Left lung (tissue), 10 donors: Measurements from ENCODE around the gene WDR13. TPM values are rescaled to one million over a fixed set of nuclear protein-coding genes. Genes with fewer than 3 reads are reported as not detected.

Source experiments
- ATAC-seq: fragments of 200-7000 bp; cut with Tn5 transposase; one replicate; pipeline ENCODE4 v1.9.1; 2020; ENCODE audit warnings: moderate library complexity
- DNase-seq, 4 donors: peaks; one replicate each; pipeline ENCODE4 v3.0.0-alpha.2; 2013 to 2020
- H3K27ac ChIP-seq, 2 donors: fragments of 200-600 bp; sonication (generic) in 1 of 2; one replicate each; pipeline versions ENCODE4 v1.5.0 to v1.8.0; 2020 to 2021
- H3K27me3 ChIP-seq, 2 donors: fragments of 200-600 bp; sonication (generic) in 1 of 2; one replicate each; pipeline versions ENCODE4 v1.5.0 to v1.8.0; 2020 to 2021
- H3K36me3 ChIP-seq, 2 donors: fragments of 200-600 bp; sonication (generic) in 1 of 2; one replicate each; pipeline versions ENCODE4 v1.5.0 to v1.8.0; 2020 to 2021
- H3K4me1 ChIP-seq, 2 donors: fragments of 200-600 bp; one replicate each; pipeline ENCODE4 v1.8.0; 2021
- H3K4me3 ChIP-seq, 2 donors: fragments of 200-600 bp; sonication (generic) in 1 of 2; one replicate each; pipeline versions ENCODE4 v1.5.0 to v1.8.0; 2020 to 2021; ENCODE audit warnings: mild to moderate bottlenecking in 1 of 2
- H3K9me3 ChIP-seq, 2 donors: fragments of 200-600 bp; sonication (generic) in 1 of 2; one replicate each; pipeline versions ENCODE4 v1.5.0 to v1.8.0; 2020 to 2021
- CTCF ChIP-seq, 2 donors: fragments of 200-600 bp; sonication (generic) in 1 of 2; IDR thresholded peaks; one replicate each; pipeline versions ENCODE4 v1.5.0 to v1.8.0; 2021; ENCODE audit warnings: antibody characterized with exemption in 2 of 2
- intact Hi-C, 2 donors: fragments of 100-400 bp; cut with DNase I; formaldehyde crosslinking; loops; one replicate each; pipeline versions ENCODE4 v1.11.2 to v1.14.2; 2022
- polyA plus RNA-seq, 6 donors: library from polyadenylated mRNA; unstranded; fragments of 120-200 nt; gene quantifications; one replicate each; pipeline ENCODE4 v1.2.1, GENCODE V29; 2013; ENCODE audit not compliant: insufficient read length in 6 of 6
- total RNA-seq, 2 donors: library from RNA; stranded (reverse); fragmentation: NEBNext Ultra II Directional; extraction: Animal tissue kit (Norgen Biotek cat#: 25700); gene quantifications; one replicate each; pipeline ENCODE4 v1.2.1, GENCODE V29; 2021
- donor health status: DM: no; HTN: yes; CAD: no.
- donor health status: DM: no; HTN: no; CAD: no.

The WDR13 gene
- total and polyA plus RNA-seq, 8 donors, result 97.5 to 145 (median 112) TPM

- Histone ChIP-seq H3K4me3 (no peak overlapping the region), H3K4me1 (peaks cover 0 to 8% of the 10 kb centered on the region in 2 donors), H3K9me3 (no peaks in the 10 kb centered on the region), H3K27me3 (no peaks in the 10 kb centered on the region), H3K36me3 (peaks cover 0 to 69% of the 10 kb centered on the region in 2 donors), H3K27ac (no peak overlapping the region)
- TF ChIP-seq CTCF (IDR thresholded peaks at IDR 0.05), result no peak
- ATAC-seq, result no peak
- DNase-seq, result no peak
- intact Hi-C loops, result no loop called here
Measured at GRCh38 chrX:48601741-48602394, 4.6 kb downstream of the WDR13 start.

GRCh38 chrX:48604701-48605100, 7.4 kb downstream of the WDR13 start:
- Histone ChIP-seq H3K4me3 (no peak overlapping the region), H3K27ac (no peak overlapping the region), H3K9me3 (no peaks in the 10 kb centered on the region), H3K27me3 (no peaks in the 10 kb centered on the region), H3K36me3 (peaks cover 0 to 58% of the 10 kb centered on the region in 2 donors), H3K4me1 (no peaks in the 10 kb centered on the region)
- TF ChIP-seq CTCF (IDR thresholded peaks at IDR 0.05), result no peak
- no peak for DNase-seq
- intact Hi-C loops, result no loop called here
- no peak for ATAC-seq

GRCh38 chrX:48606091-48606490, 8.8 kb downstream of the WDR13 start:
- DNase-seq (no peak), ATAC-seq (no peak)
- Histone ChIP-seq H3K4me1 (no peaks in the 10 kb centered on the region), H3K27ac (no peak overlapping the region), H3K9me3 (no peaks in the 10 kb centered on the region), H3K36me3 (peaks cover 0 to 44% of the 10 kb centered on the region in 2 donors), H3K27me3 (no peaks in the 10 kb centered on the region), H3K4me3 (no peak overlapping the region)
- no peak for TF ChIP-seq CTCF (IDR thresholded peaks at IDR 0.05)
- intact Hi-C loops, result no loop called here

- Histone ChIP-seq H3K4me3 (no peak overlapping the region), H3K4me1 (no peaks in the 10 kb centered on the region), H3K27ac (no peak overlapping the region), H3K36me3 (no peaks in the 10 kb centered on the region), H3K27me3 (no peaks in the 10 kb centered on the region), H3K9me3 (no peaks in the 10 kb centered on the region)
- ATAC-seq (no peak), DNase-seq (no peak)
- intact Hi-C loops, result no loop called here
- no peak for TF ChIP-seq CTCF (IDR thresholded peaks at IDR 0.05)
Measured at GRCh38 chrX:48611703-48612102, 14.4 kb downstream of the WDR13 start.

GRCh38 chrX:48613502-48614160, 16.3 kb downstream of the WDR13 start:
- intact Hi-C loops, result no loop called here
- Histone ChIP-seq H3K4me1 (no peaks in the 10 kb centered on the region), H3K27me3 (no peaks in the 10 kb centered on the region), H3K9me3 (no peaks in the 10 kb centered on the region), H3K27ac (no peak overlapping the region), H3K4me3 (no peak overlapping the region), H3K36me3 (no peaks in the 10 kb centered on the region)
- DNase-seq (no peak), ATAC-seq (no peak)
- no peak for TF ChIP-seq CTCF (IDR thresholded peaks at IDR 0.05)
